Tibial nerve (tissue), 4 donors: ENCODE data around the gene APOB. TPM values are rescaled to one million over a fixed set of nuclear protein-coding genes. Genes with fewer than 3 reads are reported as not detected.
A peak's percentile ranks its signal among the peaks of the same experiment; 100 is the strongest.

Experiments
- DNase-seq, 2 donors: peaks; one replicate each; pipeline ENCODE4 v3.0.0-alpha.2; 2019; ENCODE audit warnings: low spot score in 2 of 2
- H3K27ac ChIP-seq, 4 donors: fragments of 200-600 bp; sonication (generic) in 3 of 4; one replicate each; pipeline ENCODE4 v1.5.1; 2017 to 2019; ENCODE audit warnings: mild to moderate bottlenecking in 1 of 4
- H3K27me3 ChIP-seq, 2 donors: fragments of 200-600 bp; sonication (generic) in 1 of 2; one replicate each; pipeline versions ENCODE4 v1.5.1 to v1.6.0; 2017 to 2019
- H3K36me3 ChIP-seq, 3 donors: fragments of 200-600 bp; sonication (generic); one replicate each; pipeline ENCODE4 v1.5.1; 2018 to 2019
- H3K4me1 ChIP-seq, 4 donors: fragments of 200-600 bp; sonication (generic) in 3 of 4; one replicate each; pipeline ENCODE4 v1.5.1; 2017 to 2019
- H3K4me3 ChIP-seq, 4 donors: fragments of 200-600 bp; sonication (generic) in 3 of 4; one replicate each; pipeline ENCODE4 v1.5.1; 2017 to 2019; ENCODE audit warnings: mild to moderate bottlenecking in 1 of 4, moderate library complexity in 1 of 4
- H3K9me3 ChIP-seq, 4 donors: fragments of 200-600 bp; sonication (generic) in 3 of 4; one replicate each; pipeline ENCODE4 v1.5.1; 2017 to 2019
- EP300 ChIP-seq, 2 donors: sonication (generic); formaldehyde crosslinking; IDR thresholded peaks; one replicate each; pipeline ENCODE4 v1.6.1; 2017; ENCODE audit warnings: antibody characterized with exemption in 2 of 2, mild to moderate bottlenecking in 1 of 2
- POLR2A ChIP-seq, 2 donors: fragments of 450-650 bp; IDR thresholded peaks; one replicate each; pipeline ENCODE4 v1.6.1; 2017; ENCODE audit warnings: antibody characterized with exemption in 2 of 2, mild to moderate bottlenecking in 2 of 2, moderate library complexity in 2 of 2
- WGBS, 2 donors: methylation state at CpG; one replicate each; pipeline ENCODE4 v1.1.5; 2018; 5-methylcytosine and 5-hydroxymethylcytosine counted together
- total RNA-seq, 4 donors: library from RNA; depleted of rRNA; stranded (reverse); fragments of >200 nt; gene quantifications; one replicate each; pipeline ENCODE4 v1.1.0, GENCODE V29; 2016
- TF ChIP-seq, protein P1 (sequence below), 5 experiments: fragments of 200-600 bp in 3 of 5; fragments of 450-650 bp in 2 of 5; sonication (generic) in 3 of 5; IDR thresholded peaks; one replicate each; pipeline ENCODE4 v1.5.1; 2016 to 2019; ENCODE audit warnings: antibody characterized with exemption in 5 of 5, mild to moderate bottlenecking in 3 of 5, moderate library complexity in 2 of 5

Gene APOB
- total RNA-seq, 4 donors from 2014 or later: 2.1 to 4.2 (median 2.9) TPM

- DNase-seq: no peak
- H3K36me3 ChIP-seq: no peaks in the 10 kb centered on the region
- H3K4me1 ChIP-seq: peaks cover 0 to 37% (median 0%) of the 10 kb centered on the region in 4 donors
- H3K27me3 ChIP-seq: no peaks in the 10 kb centered on the region
- TF ChIP-seq, protein P1, sequence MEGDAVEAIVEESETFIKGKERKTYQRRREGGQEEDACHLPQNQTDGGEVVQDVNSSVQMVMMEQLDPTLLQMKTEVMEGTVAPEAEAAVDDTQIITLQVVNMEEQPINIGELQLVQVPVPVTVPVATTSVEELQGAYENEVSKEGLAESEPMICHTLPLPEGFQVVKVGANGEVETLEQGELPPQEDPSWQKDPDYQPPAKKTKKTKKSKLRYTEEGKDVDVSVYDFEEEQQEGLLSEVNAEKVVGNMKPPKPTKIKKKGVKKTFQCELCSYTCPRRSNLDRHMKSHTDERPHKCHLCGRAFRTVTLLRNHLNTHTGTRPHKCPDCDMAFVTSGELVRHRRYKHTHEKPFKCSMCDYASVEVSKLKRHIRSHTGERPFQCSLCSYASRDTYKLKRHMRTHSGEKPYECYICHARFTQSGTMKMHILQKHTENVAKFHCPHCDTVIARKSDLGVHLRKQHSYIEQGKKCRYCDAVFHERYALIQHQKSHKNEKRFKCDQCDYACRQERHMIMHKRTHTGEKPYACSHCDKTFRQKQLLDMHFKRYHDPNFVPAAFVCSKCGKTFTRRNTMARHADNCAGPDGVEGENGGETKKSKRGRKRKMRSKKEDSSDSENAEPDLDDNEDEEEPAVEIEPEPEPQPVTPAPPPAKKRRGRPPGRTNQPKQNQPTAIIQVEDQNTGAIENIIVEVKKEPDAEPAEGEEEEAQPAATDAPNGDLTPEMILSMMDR (IDR thresholded peaks at IDR 0.05): no peak
- TF ChIP-seq EP300 (IDR thresholded peaks at IDR 0.05) (no peak), POLR2A (IDR thresholded peaks at IDR 0.05) (no peak)
- no peaks in the 10 kb centered on the region for H3K9me3 ChIP-seq
- H3K4me3 ChIP-seq: no peak overlapping the region
- no peak overlapping the region for H3K27ac ChIP-seq
- WGBS, 2 donors: 47 to 49% methylated on average over 4 of the region's 4 CpGs
These were observed 66.2 kb downstream of the APOB start for GRCh38 chr2:20977520-20978180.

DNA sequence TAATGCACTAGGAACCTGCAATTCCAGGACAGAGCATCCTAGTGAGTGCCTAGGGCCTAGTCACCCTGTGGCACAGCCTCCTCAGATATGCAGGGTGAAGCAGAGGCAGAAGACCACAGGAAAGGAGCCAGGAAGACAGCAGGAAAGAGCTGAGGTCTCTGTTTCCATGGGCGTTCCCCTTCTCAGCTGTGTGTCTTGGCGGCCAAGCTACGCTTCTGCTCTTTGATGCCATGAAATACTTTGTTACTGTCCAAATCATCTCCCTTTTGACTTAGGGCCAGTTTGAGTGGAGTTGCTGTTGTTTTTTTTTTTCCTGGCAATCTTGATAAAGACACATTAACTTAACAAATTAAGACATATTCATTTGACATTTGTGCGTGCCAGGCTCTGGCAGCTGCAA lies 67.3 kb downstream of the APOB start:
- Histone ChIP-seq H3K27ac (peak overlapping the region in 2 of 4 donors; percentile 25 to 49), H3K9me3 (no peaks in the 10 kb centered on the region), H3K4me1 (peaks cover 0 to 44% (median 0%) of the 10 kb centered on the region in 4 donors), H3K27me3 (no peaks in the 10 kb centered on the region), H3K4me3 (no peak overlapping the region), H3K36me3 (no peaks in the 10 kb centered on the region)
- no peak for DNase-seq
- 66 to 71% methylated on average over 4 of the region's 4 CpGs for WGBS, 2 donors
- peak in 1 of 2 donors; percentile 35 for TF ChIP-seq EP300 (IDR thresholded peaks at IDR 0.05)
- no peak for TF ChIP-seq POLR2A (IDR thresholded peaks at IDR 0.05)

- no peak for DNase-seq
- Histone ChIP-seq H3K27me3 (no peaks in the 10 kb centered on the region), H3K36me3 (no peaks in the 10 kb centered on the region), H3K4me1 (peaks cover 0 to 42% (median 0%) of the 10 kb centered on the region in 4 donors), H3K27ac (peak overlapping the region in 3 of 4 donors; percentile 50 to 81 (median 77)), H3K9me3 (no peaks in the 10 kb centered on the region), H3K4me3 (no peak overlapping the region)
- TF ChIP-seq, protein P1 (IDR thresholded peaks at IDR 0.05): no peak
- no peak for TF ChIP-seq EP300 (IDR thresholded peaks at IDR 0.05)
- TF ChIP-seq POLR2A (IDR thresholded peaks at IDR 0.05): no peak
- 66 to 71% methylated on average over 2 of the region's 2 CpGs for WGBS, 2 donors
These were observed 70.9 kb downstream of the APOB start for GRCh38 chr2:20972792-20973565.

DNA sequence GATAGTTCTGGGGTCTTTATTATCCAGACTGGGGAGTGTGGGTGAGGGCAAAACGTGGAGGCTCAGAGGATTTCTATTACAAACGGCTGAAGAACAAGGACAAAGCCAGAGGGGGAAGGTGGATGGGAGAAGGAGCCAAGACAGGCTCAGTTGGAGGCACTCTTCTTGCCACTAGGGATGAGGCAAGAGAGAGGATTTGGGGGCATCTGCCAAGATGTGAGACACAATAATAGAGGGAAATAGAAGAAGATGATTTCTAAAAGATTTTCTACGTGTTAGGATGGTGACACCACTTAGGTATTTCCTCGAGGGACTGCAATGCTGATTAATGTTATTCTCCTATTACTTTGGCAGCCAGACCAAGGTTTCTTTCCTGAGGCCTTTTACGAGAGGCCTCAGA lies 71.8 kb downstream of the APOB start:
- Histone ChIP-seq H3K27me3 (no peaks in the 10 kb centered on the region), H3K4me3 (no peak overlapping the region), H3K36me3 (no peaks in the 10 kb centered on the region), H3K27ac (peak overlapping the region in 2 of 4 donors; percentile 7 to 81), H3K9me3 (no peaks in the 10 kb centered on the region), H3K4me1 (peaks cover 0 to 34% (median 0%) of the 10 kb centered on the region in 4 donors)
- no peak for DNase-seq
- TF ChIP-seq EP300 (IDR thresholded peaks at IDR 0.05): no peak
- no peak for TF ChIP-seq POLR2A (IDR thresholded peaks at IDR 0.05)
- TF ChIP-seq, protein P1 (IDR thresholded peaks at IDR 0.05): no peak
- 47 to 52% methylated on average over 5 of the region's 5 CpGs for WGBS, 2 donors

DNA sequence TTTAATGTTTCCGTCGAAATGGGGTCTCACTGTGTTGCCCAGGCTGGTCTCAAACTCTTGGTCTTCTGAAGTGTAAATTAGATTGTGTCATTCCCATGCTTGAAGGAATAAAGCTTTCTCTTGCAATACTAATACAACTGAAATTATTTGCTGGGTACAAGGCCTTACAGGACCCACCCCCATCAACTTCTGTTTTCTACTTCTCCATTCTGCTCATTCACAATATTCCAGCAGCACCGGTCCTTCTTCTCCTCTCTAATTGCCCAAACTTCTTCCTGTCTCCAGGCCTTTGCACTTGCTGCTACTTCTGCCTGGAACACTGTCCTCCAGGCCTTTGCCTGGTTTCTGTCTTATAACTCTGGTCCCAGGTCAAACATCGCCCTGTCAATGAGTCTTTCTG lies 73.8 kb downstream of the APOB start:
- no peaks in the 10 kb centered on the region for H3K36me3 ChIP-seq
- H3K4me3 ChIP-seq: no peak overlapping the region
- H3K27me3 ChIP-seq: no peaks in the 10 kb centered on the region
- WGBS, 2 donors: 94% methylated on average over 4 of the region's 4 CpGs
- TF ChIP-seq POLR2A (IDR thresholded peaks at IDR 0.05): no peak
- no peak for TF ChIP-seq EP300 (IDR thresholded peaks at IDR 0.05)
- TF ChIP-seq, protein P1 (IDR thresholded peaks at IDR 0.05): no peak
- no peak overlapping the region for H3K27ac ChIP-seq
- no peaks in the 10 kb centered on the region for H3K9me3 ChIP-seq
- peaks cover 0 to 34% (median 0%) of the 10 kb centered on the region in 4 donors for H3K4me1 ChIP-seq
- DNase-seq: no peak
